Heart right ventricle (tissue), 16 donors: ENCODE results near the gene USB1. TPM values are rescaled to one million over a fixed set of nuclear protein-coding genes. Genes with fewer than 3 reads are reported as not detected.

Experiments
- ATAC-seq, 8 donors: fragments of 200-7000 bp; cut with Tn5 transposase; one replicate each; pipeline ENCODE4 v1.9.1; 2020; ENCODE audit warnings: mild to moderate bottlenecking in 8 of 8, moderate library complexity in 8 of 8, moderate number of reproducible peaks in 1 of 8
- DNase-seq, 2 donors: peaks; one replicate each; pipeline ENCODE4 v3.0.0-alpha.2; 2020
- H3K27ac ChIP-seq, 10 donors: fragments of 200-600 bp; sonication (generic) in 2 of 10; one replicate each; pipeline versions ENCODE4 v1.5.0 to v1.8.0; 2020 to 2022; ENCODE audit warnings: mild to moderate bottlenecking in 3 of 10
- H3K27me3 ChIP-seq, 7 donors: fragments of 200-600 bp; one replicate each; pipeline ENCODE4 v1.8.0; 2021 to 2022; ENCODE audit warnings: mild to moderate bottlenecking in 2 of 7
- H3K36me3 ChIP-seq, 9 donors: fragments of 200-600 bp; sonication (generic) in 1 of 9; one replicate each; pipeline versions ENCODE4 v1.5.0 to v1.8.0; 2020 to 2022; ENCODE audit warnings: mild to moderate bottlenecking in 2 of 9
- H3K4me1 ChIP-seq, 9 donors: fragments of 200-600 bp; sonication (generic) in 1 of 9; one replicate each; pipeline versions ENCODE4 v1.5.0 to v1.8.0; 2020 to 2022; ENCODE audit warnings: mild to moderate bottlenecking in 4 of 9
- H3K4me3 ChIP-seq, 10 donors: fragments of 200-600 bp; sonication (generic) in 2 of 10; one replicate each; pipeline versions ENCODE4 v1.5.0 to v1.8.0; 2020 to 2022; ENCODE audit warnings: mild to moderate bottlenecking in 7 of 10, moderate library complexity in 2 of 10
- H3K9me3 ChIP-seq, 11 donors: fragments of 200-600 bp in 10 of 11; sonication (generic) in 2 of 11; one replicate each; pipeline versions ENCODE4 v1.5.0 to v1.8.0; 2013 to 2022; ENCODE audit warnings: mild to moderate bottlenecking in 2 of 11, control low read depth in 1 of 11, moderate library complexity in 1 of 11
- CTCF ChIP-seq, 9 donors: fragments of 200-600 bp; sonication (generic) in 2 of 9; IDR thresholded peaks; one replicate each; pipeline versions ENCODE4 v1.5.0 to v1.8.0; 2021 to 2022; ENCODE audit warnings: antibody characterized with exemption in 9 of 9, mild to moderate bottlenecking in 5 of 9, moderate library complexity in 1 of 9
- WGBS, 2 donors: extraction: QIAGEN DNeasy Blood & Tissue Kit; methylation state at CpG; one replicate each; pipeline ENCODE4 v1.1.7; 2013; ENCODE audit warnings: inconsistent platforms in 1 of 2; 5-methylcytosine and 5-hydroxymethylcytosine counted together
- intact Hi-C, 10 donors: fragments of 100-400 bp; cut with DNase I; formaldehyde crosslinking; loops; one replicate each; pipeline versions ENCODE4 v1.11.1 to v1.14.2; 2022
- polyA plus RNA-seq, 2 donors: library from polyadenylated mRNA; stranded (reverse); fragments of 200-250 nt; gene quantifications; one replicate each; pipeline ENCODE4 v1.2.3, GENCODE V29; 2013
- total RNA-seq, 10 donors: library from RNA; stranded (reverse); fragmentation: NEBNext Ultra II Directional in 3 of 10; extraction: Animal tissue kit (Norgen Biotek cat#: 25700) in 3 of 10; gene quantifications; one replicate each; pipeline versions ENCODE4 v1.2.1 to v1.2.4, GENCODE V29; 2021 to 2023
- donor health status: Arrhythmogenic right ventricular cardiomyopathy.
- donor health status: ischemic (EF 13 %, LVEDD 7.1; RV severe dilation, severe dysfunction).
- donor health status: healthy with polysubstance abuse.
- donor health status: DM: no; HTN: yes; CAD: no.
- donor health status: DM: no; HTN: no; CAD: no.
- donor health status: ischemic (EF 25% LVEDD 6.9; RV normal size, moderate dysfunction).
- donor health status: ischemic (EF 25% LVEDD 5.7; RV mildly dilated, moderate dysfunction).
- donor health status: healthy.
- donor health status: DM: yes; HTN: yes; CAD: no.
- donor health status: Ischemic cardiomyopathy.
- donor health status: ischemic (EF 35%, LVEDD 5.7; RV mildly dilated, moderate dysfunction).
- donor health status: nonischemic (EF 11% LVEDD 7.7; RV severe dilation, severe dysfunction).
- donor health status: DM: yes; HTN: yes; CAD: no.
- donor health status: PGD.
- donor health status: ischemic (EF 29% LVEDD 5.4; RV normal size, mild dysfunction).
- donor health status: nonischemic (EF 23%, LVEDD 6.1; RV moderate dilation, normal function).

USB1 gene
- total and polyA plus RNA-seq, 12 donors: 21.1 to 44.3 (median 31.5) TPM

- Histone ChIP-seq H3K9me3 (no peaks in the 10 kb centered on the region), H3K27me3 (no peaks in the 10 kb centered on the region), H3K4me1 (peaks cover 5 to 38% (median 25%) of the 10 kb centered on the region in 9 donors), H3K4me3 (no peak overlapping the region), H3K36me3 (peaks cover 0 to 49% (median 18%) of the 10 kb centered on the region in 9 donors), H3K27ac (no peak overlapping the region)
- DNase-seq: no peak
- no peak for TF ChIP-seq CTCF (IDR thresholded peaks at IDR 0.05)
- 92 to 93% methylated on average over 3 to 5 of the region's 5 CpGs for WGBS, 2 donors
- intact Hi-C loops: loop anchor here in 2 of 10 donors (5.0 to 10.0 kb wide), 4 partner anchors 87 to 409 kb away; no protein-coding TSS in a partner anchor
- no peak for ATAC-seq
Measured at GRCh38 chr16:57993897-57994296, 7.3 kb upstream of the USB1 start.

DNA sequence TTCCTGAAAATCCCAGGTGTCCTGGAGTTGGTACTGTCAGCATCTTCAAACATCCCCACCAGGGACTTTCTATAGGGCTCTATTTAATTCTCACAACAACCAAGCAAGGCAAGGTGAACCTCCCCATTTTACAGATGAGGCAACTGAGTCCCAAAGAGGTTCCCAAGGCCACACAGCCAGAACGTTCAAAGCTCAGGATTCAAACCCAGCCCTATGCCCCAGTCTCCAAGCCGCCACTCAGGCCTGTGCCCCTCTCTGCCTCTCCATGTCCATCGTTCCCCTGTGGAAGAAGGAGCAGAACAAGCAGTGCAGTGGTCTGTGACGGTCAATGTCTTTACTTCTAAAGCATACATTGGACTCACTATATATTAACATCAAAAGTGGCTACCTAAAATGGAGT, 6.8 kb upstream of the USB1 start:
- DNase-seq (no peak), ATAC-seq (no peak)
- peaks cover 0 to 49% (median 18%) of the 10 kb centered on the region in 9 donors for H3K36me3 ChIP-seq
- H3K9me3 ChIP-seq: no peaks in the 10 kb centered on the region
- 93 to 94% methylated on average over 4 of the region's 4 CpGs for WGBS, 2 donors
- H3K27me3 ChIP-seq: no peaks in the 10 kb centered on the region
- peaks cover 7 to 43% (median 29%) of the 10 kb centered on the region in 9 donors for H3K4me1 ChIP-seq
- no peak for TF ChIP-seq CTCF (IDR thresholded peaks at IDR 0.05)
- intact Hi-C loops: loop anchor here in 2 of 10 donors (5.0 to 10.0 kb wide), 4 partner anchors 87 to 410 kb away; no protein-coding TSS in a partner anchor
- H3K27ac ChIP-seq: peak overlapping the region in 1 of 10 donors; percentile 48
- H3K4me3 ChIP-seq: no peak overlapping the region

DNA sequence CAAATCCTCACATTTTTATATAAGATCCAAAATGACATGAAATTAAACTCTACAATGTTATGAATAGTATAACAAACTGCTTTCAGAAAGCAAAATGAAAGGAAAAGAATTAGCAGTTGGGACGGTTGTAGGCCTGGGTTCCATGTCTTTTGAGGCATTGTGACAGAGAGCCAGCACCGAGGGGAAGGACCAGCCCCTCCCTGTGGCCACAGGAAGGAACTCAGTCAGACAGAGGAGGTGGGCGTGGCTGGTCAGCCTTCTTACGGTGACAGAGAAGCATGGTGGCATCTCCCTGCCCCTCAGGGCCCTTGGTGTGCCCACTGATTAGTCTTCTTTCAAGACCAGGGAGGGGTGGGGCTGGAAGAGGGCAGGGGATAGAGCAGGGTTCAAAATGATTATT, 6.4 kb upstream of the USB1 start:
- Histone ChIP-seq H3K36me3 (peaks cover 0 to 49% (median 18%) of the 10 kb centered on the region in 9 donors), H3K9me3 (no peaks in the 10 kb centered on the region), H3K4me1 (peaks cover 9 to 47% (median 34%) of the 10 kb centered on the region in 9 donors), H3K27me3 (no peaks in the 10 kb centered on the region), H3K4me3 (no peak overlapping the region), H3K27ac (peak overlapping the region in 2 of 10 donors; percentile 35 to 48)
- peak in 7 of 9 donors; percentile 27 to 60 (median 42) for TF ChIP-seq CTCF (IDR thresholded peaks at IDR 0.05)
- intact Hi-C loops: loop anchor here in 4 of 10 donors (5.0 to 10.0 kb wide), 5 partner anchors 87 to 417 kb away; no protein-coding TSS in a partner anchor
- DNase-seq (peak; percentile 47 to 52), ATAC-seq (peak in 6 of 8 donors; percentile 41 to 73 (median 54))
- WGBS, 2 donors: 22 to 26% methylated on average over 4 of the region's 4 CpGs

GRCh38 chr16:57995721-57996405, 5.3 kb upstream of the USB1 start:
- ATAC-seq (no peak), DNase-seq (no peak)
- WGBS, 2 donors: 91 to 94% methylated on average over 18 of the region's 18 CpGs
- H3K27ac ChIP-seq: peak overlapping the region in 1 of 10 donors; percentile 48
- peaks cover 0 to 49% (median 18%) of the 10 kb centered on the region in 9 donors for H3K36me3 ChIP-seq
- H3K4me1 ChIP-seq: peaks cover 9 to 49% (median 36%) of the 10 kb centered on the region in 9 donors
- no peak for TF ChIP-seq CTCF (IDR thresholded peaks at IDR 0.05)
- H3K9me3 ChIP-seq: no peaks in the 10 kb centered on the region
- no peaks in the 10 kb centered on the region for H3K27me3 ChIP-seq
- intact Hi-C loops: loop anchor here in 4 of 10 donors (5.0 to 10.0 kb wide), 4 partner anchors 94 to 419 kb away; no protein-coding TSS in a partner anchor
- no peak overlapping the region for H3K4me3 ChIP-seq
